Adrenal gland (tissue), 19 donors: ENCODE results near the gene ZW10. TPM values are rescaled to one million over a fixed set of nuclear protein-coding genes. Genes with fewer than 3 reads are reported as not detected.
A peak's percentile ranks its signal among the peaks of the same experiment; 100 is the strongest.

Source experiments
- DNase-seq, 7 donors: peaks; one replicate each; pipeline ENCODE4 v3.0.0-alpha.2; 2019 to 2020
- H3K27ac ChIP-seq, 5 donors: fragments of 200-600 bp; sonication (generic) in 4 of 5; 1 replicate in 3 of 5; 2 replicates in 2 of 5; pipeline versions ENCODE4 v1.5.1 to v1.8.0; 2016 to 2020; ENCODE audit warnings: mild to moderate bottlenecking in 1 of 5
- H3K27me3 ChIP-seq: fragments of 200-600 bp; 2 replicates; pipeline ENCODE4 v1.8.0; 2021
- H3K36me3 ChIP-seq, 2 donors: fragments of 200-600 bp; replicated peaks in 1 of 2; 1 replicate in 1 of 2; 2 replicates in 1 of 2; pipeline versions ENCODE4 v1.5.1 to v1.8.0; 2018 to 2022
- H3K4me1 ChIP-seq, 2 donors: fragments of 200-600 bp; replicated peaks in 1 of 2; 1 replicate in 1 of 2; 2 replicates in 1 of 2; pipeline versions ENCODE4 v1.5.1 to v1.8.0; 2018 to 2021
- H3K4me3 ChIP-seq, 4 donors: fragments of 200-600 bp; sonication (generic) in 3 of 4; one replicate each; pipeline ENCODE4 v1.5.1; 2016 to 2018
- H3K9me3 ChIP-seq, 3 donors: fragments of 200-600 bp; sonication (generic) in 1 of 3; replicated peaks in 1 of 3; 1 replicate in 2 of 3; 2 replicates in 1 of 3; pipeline versions ENCODE4 v1.5.1 to v1.8.0; 2016 to 2021
- CTCF ChIP-seq, 6 experiments: fragments of 450-650 bp in 4 of 6; fragments of 200-600 bp in 2 of 6; sonication (generic) in 1 of 6; IDR thresholded peaks; 1 replicate in 5 of 6; 2 replicates in 1 of 6; pipeline versions ENCODE4 v1.5.1 to v1.8.0; 2016 to 2021; ENCODE audit warnings: antibody characterized with exemption in 6 of 6, mild to moderate bottlenecking in 2 of 6, moderate library complexity in 1 of 6
- POLR2A ChIP-seq, 2 donors: fragments of 450-650 bp; IDR thresholded peaks; one replicate each; pipeline ENCODE4 v1.6.1; 2017; ENCODE audit warnings: antibody characterized with exemption in 2 of 2, mild to moderate bottlenecking in 2 of 2, moderate library complexity in 1 of 2
- WGBS, 4 donors: extraction: QIAGEN DNeasy Blood & Tissue Kit in 2 of 4; methylation state at CpG; one replicate each; pipeline versions ENCODE4 v1.1.5 to v1.1.7; 2013 to 2017; 5-methylcytosine and 5-hydroxymethylcytosine counted together
- intact Hi-C, 2 donors: fragments of 100-400 bp; cut with DNase I; formaldehyde crosslinking; loops; one replicate each; pipeline versions ENCODE4 v1.14.1 to v1.15.0; 2022 to 2023
- long read RNA-seq, 10 donors: library from polyadenylated mRNA in 3 of 10; unstranded in 2 of 10; stranded (forward) in 1 of 10; transcript quantifications; one replicate each; pipeline ENCODE4 v2.0.0 and lab custom pipeline, GENCODE V29; 2021 to 2026
- polyA plus RNA-seq, 3 donors: library from polyadenylated mRNA; stranded (reverse); fragments of 200-250 nt in 2 of 3; fragments of 350-450 nt in 1 of 3; fragmentation: Illumina TruSeq in 1 of 3; extraction: RNeasy Lipid Tissue Mini Kit (QIAGEN cat#74804) in 1 of 3; gene quantifications; one replicate each; pipeline ENCODE4 v1.2.3, GENCODE V29; 2013 to 2014
- total RNA-seq, 9 donors: library from RNA; depleted of rRNA in 4 of 9; stranded (reverse); fragments of >200 nt in 4 of 9; fragments of 120-200 nt in 1 of 9; fragmentation: NEBNext Ultra II Directional in 1 of 9; extraction: Animal tissue kit (Norgen Biotek cat#: 25700) in 1 of 9; gene quantifications; one replicate each; pipeline versions ENCODE4 v1.1.0 to v1.2.4, GENCODE V29; 2013 to 2023
- donor health status: healthy with polysubstance abuse.
- donor health status: Bipolar disorder and iron deficiency.
- donor health status: DM: yes; HTN: yes; CAD: no.
- donor health status: DM: no; HTN: no; CAD: no.
- donor health status: DM: no; HTN: no; CAD: no.
- donor health status: DM: yes; HTN: yes; CAD: no.

ZW10 gene
- total RNA-seq (10 to 100 TPM in 6 of 9 donors, 1 to 10 TPM in 3; 4.1 to 20.3 (median 11.5) TPM), polyA plus RNA-seq (10 to 100 TPM in 1 of 3 donors, 1 to 10 TPM in 2; 3.2 to 24.3 (median 3.4) TPM)
- long read RNA-seq, donor 1, partial matches to known transcripts, result 0 of 2 reads
- long read RNA-seq, donor 1, other reads (novel, unspliced or antisense), result 0 of 2 reads
- long read RNA-seq, donor 2, partial matches to known transcripts, result 0 of 3 reads
- long read RNA-seq, donor 2, other reads (novel, unspliced or antisense), result 0 of 3 reads
- long read RNA-seq, donor 3, transcript ZW10-201 (16 exons, 2,992 nt), result major isoform, 5 of 5 reads
- long read RNA-seq, donor 3, partial matches to known transcripts, result 0 of 5 reads
- long read RNA-seq, donor 3, other reads (novel, unspliced or antisense), result 0 of 5 reads
- long read RNA-seq, donor 4, partial matches to known transcripts, result 2 of 4 reads
- long read RNA-seq, donor 4, other reads (novel, unspliced or antisense), result 1 of 4 reads
- long read RNA-seq, donor 5, transcript ZW10-201 (16 exons, 2,992 nt), result major isoform, 10 of 12 reads
- long read RNA-seq, donor 5, partial matches to known transcripts, result 0 of 12 reads
- long read RNA-seq, donor 5, other reads (novel, unspliced or antisense), result 2 of 12 reads
- long read RNA-seq, donor 6, partial matches to known transcripts, result 1 of 5 reads
- long read RNA-seq, donor 6, other reads (novel, unspliced or antisense), result 1 of 5 reads
- long read RNA-seq, donor 7, partial matches to known transcripts, result 0 of 1 reads
- long read RNA-seq, donor 7, other reads (novel, unspliced or antisense), result 0 of 1 reads
- long read RNA-seq, donor 8, partial matches to known transcripts, result 0 of 4 reads
- long read RNA-seq, donor 8, other reads (novel, unspliced or antisense), result 0 of 4 reads
- long read RNA-seq, donor 9, partial matches to known transcripts, result 0 of 1 reads
- long read RNA-seq, donor 9, other reads (novel, unspliced or antisense), result 0 of 1 reads
- long read RNA-seq, donor 10, result 0 reads

- 0 to 1% (median 0%) methylated on average over 21 to 46 of the region's 46 CpGs for WGBS, 4 donors
- intact Hi-C loops, result no loop called here
- Histone ChIP-seq H3K27me3 (no peaks in the 10 kb centered on the region), H3K9me3 (no peaks in the 10 kb centered on the region), H3K36me3 (peaks cover 0 to 4% of the 10 kb centered on the region in 2 donors), H3K27ac (peak within 1 kb of the TSS; percentile 41 to 84 (median 83)), H3K4me1 (peaks cover 5 to 20% of the 10 kb centered on the region in 2 donors), H3K4me3 (peak within 1 kb of the TSS; percentile 49 to 98 (median 83))
- DNase-seq, result peak; percentile 97 to 99 (median 98)
- TF ChIP-seq CTCF (IDR thresholded peaks at IDR 0.05), result peak; percentile 73 to 90 (median 83)
- TF ChIP-seq POLR2A (IDR thresholded peaks at IDR 0.05), result peak in 1 of 2 donors; percentile 65
Measured at GRCh38 chr11:113773416-113774173, at the start of gene ZW10. ZW10 (minus strand) TSS chr11:113773692; CDS start chr11:113773666, 26 bp downstream.

- peak in 1 of 7 donors; percentile 4 for DNase-seq
- no peak overlapping the region for H3K4me3 ChIP-seq
- no peaks in the 10 kb centered on the region for H3K9me3 ChIP-seq
- WGBS, 4 donors, result 98 to 100% (median 100%) methylated on average over 3 of the region's 3 CpGs
- no peaks in the 10 kb centered on the region for H3K27me3 ChIP-seq
- H3K4me1 ChIP-seq, result no peaks in the 10 kb centered on the region
- no peak overlapping the region for H3K27ac ChIP-seq
- H3K36me3 ChIP-seq, result peaks cover 0 to 4% of the 10 kb centered on the region in 2 donors
- intact Hi-C loops, result no loop called here
- no peak for TF ChIP-seq CTCF (IDR thresholded peaks at IDR 0.05)
- no peak for TF ChIP-seq POLR2A (IDR thresholded peaks at IDR 0.05)
Measured at GRCh38 chr11:113818426-113818825, 44.9 kb upstream of the ZW10 start.

- no peak for DNase-seq
- Histone ChIP-seq H3K36me3 (peaks cover 0 to 4% of the 10 kb centered on the region in 2 donors), H3K4me1 (no peaks in the 10 kb centered on the region), H3K9me3 (no peaks in the 10 kb centered on the region), H3K27me3 (no peaks in the 10 kb centered on the region), H3K27ac (no peak overlapping the region), H3K4me3 (no peak overlapping the region)
- intact Hi-C loops, result no loop called here
- 92 to 98% (median 94%) methylated on average over 6 of the region's 6 CpGs for WGBS, 4 donors
- no peak for TF ChIP-seq CTCF (IDR thresholded peaks at IDR 0.05)
- no peak for TF ChIP-seq POLR2A (IDR thresholded peaks at IDR 0.05)
Measured at GRCh38 chr11:113817626-113818025, 44.1 kb upstream of the ZW10 start.
